CD4-positive, alpha-beta T cell treated with Interleukin-1 beta for 1 hour (primary cell): ENCODE measurements around the gene TNFSF11.

ENCODE experiments used
- DNase-seq, 2 donors: peaks; one replicate each; pipeline ENCODE4 v3.0.0-alpha.2; 2020 to 2022

TNFSF11 gene

GRCh38 chr13:42612021-42612765, 38.2 kb downstream of the TNFSF11 start:
- no peak for DNase-seq

- no peak for DNase-seq
Measured at GRCh38 chr13:42614436-42615035, 40.6 kb downstream of the TNFSF11 start.

GRCh38 chr13:42615691-42616090, 41.7 kb downstream of the TNFSF11 start:
- no peak for DNase-seq

GRCh38 chr13:42617221-42617620, 43.3 kb downstream of the TNFSF11 start:
- DNase-seq = no peak

- no peak for DNase-seq
Measured at GRCh38 chr13:42623916-42624315, 50.0 kb downstream of the TNFSF11 start.

- no peak for DNase-seq
Measured at GRCh38 chr13:42625611-42626010, 51.7 kb downstream of the TNFSF11 start.

- no peak for DNase-seq
Measured at GRCh38 chr13:42626176-42626860, 52.4 kb downstream of the TNFSF11 start.

- no peak for DNase-seq
Measured at GRCh38 chr13:42628666-42629065, 54.7 kb downstream of the TNFSF11 start.

- no peak for DNase-seq
Measured at GRCh38 chr13:42631181-42631580, 57.2 kb downstream of the TNFSF11 start.

GRCh38 chr13:42633495-42633894, 59.5 kb downstream of the TNFSF11 start:
- DNase-seq = no peak

- no peak for DNase-seq
Measured at GRCh38 chr13:42638101-42638500, 64.1 kb downstream of the TNFSF11 start.

GRCh38 chr13:42638886-42639285, 64.9 kb downstream of the TNFSF11 start:
- DNase-seq = no peak

GRCh38 chr13:42643076-42643475, 69.1 kb downstream of the TNFSF11 start:
- no peak for DNase-seq

- DNase-seq = no peak
Measured at GRCh38 chr13:42644841-42645240, 70.9 kb downstream of the TNFSF11 start.

- no peak for DNase-seq
Measured at GRCh38 chr13:42645717-42646116, 71.8 kb downstream of the TNFSF11 start.

GRCh38 chr13:42649141-42649540, 75.2 kb downstream of the TNFSF11 start:
- DNase-seq = no peak

- DNase-seq = no peak
Measured at GRCh38 chr13:42649831-42650230, 75.9 kb downstream of the TNFSF11 start.

- DNase-seq = no peak
Measured at GRCh38 chr13:42650506-42650905, 76.6 kb downstream of the TNFSF11 start.

GRCh38 chr13:42651936-42652641, 78.1 kb downstream of the TNFSF11 start:
- DNase-seq = no peak

- no peak for DNase-seq
Measured at GRCh38 chr13:42652642-42653415, 78.9 kb downstream of the TNFSF11 start.

- no peak for DNase-seq
Measured at GRCh38 chr13:42653679-42654078, 79.7 kb downstream of the TNFSF11 start.

- DNase-seq = no peak
Measured at GRCh38 chr13:42654212-42654611, 80.3 kb downstream of the TNFSF11 start.

GRCh38 chr13:42654722-42655121, 80.8 kb downstream of the TNFSF11 start:
- no peak for DNase-seq
